BLaER1 treated with 17β-estradiol and CSF1 and Interleukin-3, amounts not matched to agents 10 nM and 100 nM (cell line): ENCODE data around the gene CTDSPL.

Experiments
- H3K27ac ChIP-seq, 11 experiments: shearing (Covaris generic); formaldehyde crosslinking; 2 replicates each; pipeline ENCODE4 v1.8.1; 2022
- H3K27me3 ChIP-seq, 11 experiments: shearing (Covaris generic); formaldehyde crosslinking; 2 replicates each; pipeline ENCODE4 v1.8.1; 2022
- H3K36me3 ChIP-seq, 11 experiments: shearing (Covaris generic); formaldehyde crosslinking; 2 replicates each; pipeline ENCODE4 v1.8.1; 2022
- H3K4me1 ChIP-seq, 10 experiments: shearing (Covaris generic); formaldehyde crosslinking; 2 replicates each; pipeline ENCODE4 v1.8.1; 2022
- H3K4me2 ChIP-seq, 11 experiments: shearing (Covaris generic); formaldehyde crosslinking; 2 replicates each; pipeline ENCODE4 v1.8.1; 2022
- H3K4me3 ChIP-seq, 10 experiments: shearing (Covaris generic); formaldehyde crosslinking; 2 replicates each; pipeline ENCODE4 v1.8.1; 2022
- H3K9ac ChIP-seq, 11 experiments: shearing (Covaris generic); formaldehyde crosslinking; 2 replicates each; pipeline ENCODE4 v1.8.1; 2022
- H3K9me3 ChIP-seq, 11 experiments: shearing (Covaris generic); formaldehyde crosslinking; replicated peaks in 1 of 11; 2 replicates each; pipeline ENCODE4 v1.8.1; 2022
- H4K20me1 ChIP-seq, 11 experiments: shearing (Covaris generic); formaldehyde crosslinking; 2 replicates each; pipeline ENCODE4 v1.8.1; 2022
- Cebpa-rat ChIP-seq, 11 experiments: shearing (Covaris generic); IDR thresholded peaks; 2 replicates each; pipeline ENCODE4 v1.8.1; 2022

CTDSPL gene

GRCh38 chr3:37973246-37974054 is 111.8 kb downstream of the CTDSPL start:
- peaks cover 9 to 24% (median 17%) of the 10 kb centered on the region in 10 experiments; a peak in 17 of 20 replicates for H3K4me1 ChIP-seq
- H3K9ac ChIP-seq, result peak overlapping the region in 1 of 11 experiments; percentile 23; a peak in 1 of 22 replicates
- no peaks in the 10 kb centered on the region for H3K9me3 ChIP-seq
- no peak overlapping the region for H3K4me2 ChIP-seq
- H3K27ac ChIP-seq, result no peak overlapping the region
- TF ChIP-seq Cebpa-rat (IDR thresholded peaks at IDR 0.05), result no peak
- no peaks in the 10 kb centered on the region for H4K20me1 ChIP-seq
- peaks cover 0 to 13% (median 9%) of the 10 kb centered on the region in 11 experiments; a peak in 11 of 22 replicates for H3K36me3 ChIP-seq
- no peaks in the 10 kb centered on the region for H3K27me3 ChIP-seq
- no peak overlapping the region for H3K4me3 ChIP-seq

GRCh38 chr3:37974121-37975083 is 112.7 kb downstream of the CTDSPL start:
- Histone ChIP-seq H3K4me3 (no peak overlapping the region), H3K9me3 (no peaks in the 10 kb centered on the region), H3K4me2 (no peak overlapping the region), H3K27me3 (no peaks in the 10 kb centered on the region), H3K9ac (peak overlapping the region in 2 of 11 experiments; percentile 26 to 31; a peak in 3 of 22 replicates), H3K36me3 (peaks cover 0 to 13% (median 9%) of the 10 kb centered on the region in 11 experiments; a peak in 11 of 22 replicates), H3K4me1 (peaks cover 4 to 21% (median 11%) of the 10 kb centered on the region in 10 experiments; a peak in 17 of 20 replicates), H4K20me1 (no peaks in the 10 kb centered on the region), H3K27ac (peak overlapping the region in 3 of 11 experiments; percentile 13 to 38 (median 24); a peak in 3 of 22 replicates)
- TF ChIP-seq Cebpa-rat (IDR thresholded peaks at IDR 0.05), result no peak

GRCh38 chr3:37979541-37980461 is 118.1 kb downstream of the CTDSPL start:
- H3K9me3 ChIP-seq, result no peaks in the 10 kb centered on the region
- H3K27ac ChIP-seq, result peak overlapping the region in 3 of 11 experiments; percentile 46 to 49 (median 49); a peak in 7 of 22 replicates
- no peaks in the 10 kb centered on the region for H3K27me3 ChIP-seq
- H3K9ac ChIP-seq, result 0 out of 22 replicates have a peak overlapping the region, but pooled peaks of 3 of the 11 experiments have one; percentile 0 to 23 (median 1)
- H4K20me1 ChIP-seq, result no peaks in the 10 kb centered on the region
- peaks cover 32 to 57% (median 45%) of the 10 kb centered on the region in 10 experiments for H3K4me1 ChIP-seq
- H3K36me3 ChIP-seq, result peaks cover 0 to 20% (median 9%) of the 10 kb centered on the region in 11 experiments; a peak in 12 of 22 replicates
- peak overlapping the region in 8 of 11 experiments; percentile 7 to 57 (median 44); a peak in 12 of 22 replicates for H3K4me2 ChIP-seq
- H3K4me3 ChIP-seq, result no peak overlapping the region
- TF ChIP-seq Cebpa-rat (IDR thresholded peaks at IDR 0.05), result peak in 3 of 11 experiments; percentile 17 to 53 (median 33); a peak in 4 of 22 replicates

GRCh38 chr3:37980462-37981347 is 119.0 kb downstream of the CTDSPL start:
- H3K9me3 ChIP-seq, result no peaks in the 10 kb centered on the region
- H3K9ac ChIP-seq, result 0 out of 22 replicates have a peak overlapping the region, but pooled peaks of 3 of the 11 experiments have one; percentile 0 to 23 (median 1)
- TF ChIP-seq Cebpa-rat (IDR thresholded peaks at IDR 0.05), result no peak
- peak overlapping the region in 10 of 11 experiments; percentile 3 to 57 (median 32); a peak in 12 of 22 replicates for H3K4me2 ChIP-seq
- peaks cover 32 to 60% (median 51%) of the 10 kb centered on the region in 10 experiments for H3K4me1 ChIP-seq
- H3K27ac ChIP-seq, result peak overlapping the region in 3 of 11 experiments; percentile 46 to 49 (median 49); a peak in 7 of 22 replicates
- H3K36me3 ChIP-seq, result peaks cover 0 to 18% (median 7%) of the 10 kb centered on the region in 11 experiments; a peak in 12 of 22 replicates
- H3K27me3 ChIP-seq, result no peaks in the 10 kb centered on the region
- no peaks in the 10 kb centered on the region for H4K20me1 ChIP-seq
- no peak overlapping the region for H3K4me3 ChIP-seq

- Histone ChIP-seq H3K4me1 (peaks cover 32 to 66% (median 57%) of the 10 kb centered on the region in 10 experiments), H3K4me2 (peak overlapping the region in 3 of 11 experiments; percentile 3 to 10 (median 7); a peak in 2 of 22 replicates), H4K20me1 (no peaks in the 10 kb centered on the region), H3K27me3 (no peaks in the 10 kb centered on the region), H3K27ac (no peak overlapping the region), H3K4me3 (no peak overlapping the region), H3K9ac (no peak overlapping the region), H3K36me3 (peaks cover 0 to 12% (median 5%) of the 10 kb centered on the region in 11 experiments; a peak in 8 of 22 replicates), H3K9me3 (no peaks in the 10 kb centered on the region)
- no peak for TF ChIP-seq Cebpa-rat (IDR thresholded peaks at IDR 0.05)
Observed at GRCh38 chr3:37981348-37981664, 119.6 kb downstream of the CTDSPL start.

GRCh38 chr3:37982331-37982730 is 120.7 kb downstream of the CTDSPL start:
- H3K4me3 ChIP-seq, result no peak overlapping the region
- H3K36me3 ChIP-seq, result peaks cover 0 to 7% (median 0%) of the 10 kb centered on the region in 11 experiments; a peak in 2 of 22 replicates
- TF ChIP-seq Cebpa-rat (IDR thresholded peaks at IDR 0.05), result no peak
- H3K9ac ChIP-seq, result no peak overlapping the region
- H3K4me2 ChIP-seq, result peak overlapping the region in 9 of 11 experiments; percentile 6 to 91 (median 58); a peak in 10 of 22 replicates
- H4K20me1 ChIP-seq, result no peaks in the 10 kb centered on the region
- H3K27ac ChIP-seq, result peak overlapping the region in 1 of 11 experiments; percentile 15; a peak in 1 of 22 replicates
- H3K27me3 ChIP-seq, result no peaks in the 10 kb centered on the region
- no peaks in the 10 kb centered on the region for H3K9me3 ChIP-seq
- H3K4me1 ChIP-seq, result peaks cover 36 to 76% (median 66%) of the 10 kb centered on the region in 10 experiments

- peak overlapping the region in 5 of 11 experiments; percentile 7 to 36 (median 27); a peak in 7 of 22 replicates for H3K9ac ChIP-seq
- no peaks in the 10 kb centered on the region for H3K27me3 ChIP-seq
- H3K9me3 ChIP-seq, result no peaks in the 10 kb centered on the region
- H3K36me3 ChIP-seq, result peaks cover 0 to 7% (median 0%) of the 10 kb centered on the region in 11 experiments; a peak in 2 of 22 replicates
- no peaks in the 10 kb centered on the region for H4K20me1 ChIP-seq
- peak overlapping the region in 7 of 11 experiments; percentile 11 to 63 (median 38); a peak in 11 of 22 replicates for H3K27ac ChIP-seq
- TF ChIP-seq Cebpa-rat (IDR thresholded peaks at IDR 0.05), result no peak
- H3K4me3 ChIP-seq, result no peak overlapping the region
- peak overlapping the region; percentile 52 to 91 (median 77) for H3K4me2 ChIP-seq
- peaks cover 40 to 92% (median 81%) of the 10 kb centered on the region in 10 experiments for H3K4me1 ChIP-seq
Observed at GRCh38 chr3:37984051-37984450, 122.4 kb downstream of the CTDSPL start.
